Body of pancreas (tissue), 4 donors: ENCODE data around the gene IQSEC1.

Experiments used
- CTCF ChIP-seq, 7 experiments: fragments of 450-650 bp in 4 of 7; fragments of 200-600 bp in 3 of 7; sonication (generic) in 3 of 7; IDR thresholded peaks; one replicate each; pipeline ENCODE4 v1.5.1; 2016 to 2019; ENCODE audit warnings: antibody characterized with exemption in 7 of 7
- POLR2A ChIP-seq, 3 donors: fragments of 450-650 bp; IDR thresholded peaks; one replicate each; pipeline ENCODE4 v1.6.1; 2016; ENCODE audit warnings: antibody characterized with exemption in 3 of 3, mild to moderate bottlenecking in 2 of 3

GRCh38 chr3:13027154-13027553 is 46.1 kb downstream of the IQSEC1 start:
- TF ChIP-seq CTCF (IDR thresholded peaks at IDR 0.05) (no peak), POLR2A (IDR thresholded peaks at IDR 0.05) (no peak)
